Measurements from ENCODE around the gene SPATA1. TPM values are rescaled to one million over a fixed set of nuclear protein-coding genes. Genes with fewer than 3 reads are reported as not detected.

SPATA1 gene
- total and polyA plus RNA-seq, 2 of the 8 experiments (the other 6 are each of a cell fraction or from before 2014, with no cell fraction given): 0.51 to 1.1 TPM

- peaks cover 0 to 5% of the 10 kb centered on the region in 2 experiments; a peak in 2 of 4 replicates for H3K79me2 ChIP-seq (ENCODE audit: control insufficient read depth in 1 of 2, insufficient read depth in 2 of 2, low read length in 2 of 2)
- no peak overlapping the region for H3K4ac ChIP-seq (replicated peaks; ENCODE audit: insufficient read length, low read depth, low read length)
- H4K91ac ChIP-seq (replicated peaks; ENCODE audit: insufficient read length, low read length): no peak overlapping the region
- no peak overlapping the region for H2BK20ac ChIP-seq (ENCODE audit: low read length)
- H3K27me3 ChIP-seq (replicated peaks in 1 of 4; ENCODE audit: control insufficient read depth in 3 of 4, extremely low read depth in 1 of 4, insufficient read depth in 3 of 4, low read length in 3 of 4): no peaks in the 10 kb centered on the region
- H2BK12ac ChIP-seq (ENCODE audit: low read depth, low read length): no peak overlapping the region
- H4K8ac ChIP-seq (ENCODE audit: extremely low read depth, insufficient read depth, low read length): no peak overlapping the region
- H3K79me1 ChIP-seq (ENCODE audit: low read depth, low read length): no peaks in the 10 kb centered on the region
- DNase-seq (ENCODE audit: low read depth in 1 of 2, low spot score in 2 of 2): no peak
- no peak overlapping the region for H2AK5ac ChIP-seq (ENCODE audit: low read depth, low read length)
- no peaks in the 10 kb centered on the region for H3K23me2 ChIP-seq (ENCODE audit: low read depth, low read length)
- no peaks in the 10 kb centered on the region for H3K4me1 ChIP-seq (replicated peaks in 1 of 4; ENCODE audit: control insufficient read depth in 3 of 4, insufficient read depth in 4 of 4, low read length in 3 of 4)
- no peak overlapping the region for H3K18ac ChIP-seq (ENCODE audit: extremely low read depth, low read length)
- peaks cover 15 to 59% (median 37%) of the 10 kb centered on the region in 4 experiments for H3K36me3 ChIP-seq (ENCODE audit: control insufficient read depth in 2 of 4, insufficient read depth in 4 of 4, low read length in 3 of 4)
- CTCF ChIA-PET (ENCODE audit: partially characterized antibody): no interaction called here
- H4K20me1 ChIP-seq (replicated peaks in 1 of 2; ENCODE audit: control insufficient read depth in 1 of 2, insufficient read depth in 2 of 2, low read length in 2 of 2): no peaks in the 10 kb centered on the region
- no peak overlapping the region for H2BK5ac ChIP-seq (ENCODE audit: low read depth, low read length)
- no peak overlapping the region for H2AFZ ChIP-seq (ENCODE audit: low read length)
- no peak overlapping the region for H3K9ac ChIP-seq (replicated peaks in 1 of 4; ENCODE audit: extremely low read depth in 1 of 4, low read depth in 3 of 4, low read length in 3 of 4)
- WGBS, 2 experiments (ENCODE audit: extremely low coverage in 1 of 2, insufficient coverage in 1 of 2, insufficient read length in 1 of 2, insufficient replicate concordance in 2 of 2, low coverage in 1 of 2, low lambda C conversion rate in 2 of 2, missing lambda C conversion rate in 1 of 2): 93% methylated on average over 1 of the region's 1 CpG; no CpG with 5 or more reads in 1 of the 2 experiments
- H3K9me3 ChIP-seq (ENCODE audit: insufficient read depth in 2 of 2, low read depth in 1 of 2, low read length in 1 of 2): no peaks in the 10 kb centered on the region
- H4K5ac ChIP-seq (ENCODE audit: insufficient read length, low read depth, low read length): no peak overlapping the region
- no peak overlapping the region for H3K4me2 ChIP-seq (ENCODE audit: insufficient read depth in 1 of 2, low read depth in 2 of 2, low read length in 2 of 2)
- H2BK15ac ChIP-seq (ENCODE audit: low read length): no peak overlapping the region
- H3K56ac ChIP-seq (replicated peaks; ENCODE audit: insufficient read length, low read depth, low read length): no peak overlapping the region
- POLR2A ChIA-PET (ENCODE audit: partially characterized antibody): interaction anchor here (0.8 kb wide), 1 partner anchor 17 kb away, joined by 3 read pairs; no protein-coding TSS in a partner anchor
- no peak overlapping the region for H3K4me3 ChIP-seq (ENCODE audit: extremely low read depth in 1 of 4, insufficient read depth in 2 of 4, low read depth in 3 of 4, low read length in 4 of 4)
- no peak overlapping the region for H2BK120ac ChIP-seq (replicated peaks; ENCODE audit: low read depth, low read length)
- no peak for FAIRE-seq
- no peak overlapping the region for H3K14ac ChIP-seq (ENCODE audit: insufficient read length)
- no peak overlapping the region for H3K23ac ChIP-seq (ENCODE audit: insufficient read length)
- no peak overlapping the region for H3K27ac ChIP-seq (ENCODE audit: low read depth, low read length)
- TF ChIP-seq TEAD4 (IDR thresholded peaks at IDR 0.05; ENCODE audit: low read depth, low read length) (no peak), RNF2 (IDR thresholded peaks at IDR 0.05; ENCODE audit: borderline replicate concordance, low read depth, low read length, missing control alignments, poor library complexity, severe bottlenecking) (no peak), POLR2AphosphoS5 (IDR thresholded peaks at IDR 0.05; ENCODE audit: low read depth, low read length) (no peak), YY1 (IDR thresholded peaks at IDR 0.05; ENCODE audit: low read depth, low read length) (no peak)
These were observed 13.5 kb upstream of the SPATA1 start for GRCh38 chr1:84492726-84493125.
